ENCODE measurements around the gene ATP2B2.
A peak's percentile ranks its signal among the peaks of the same experiment; 100 is the strongest.

ATP2B2 gene

GRCh38 chr3:10363935-10364334 lies 141.5 kb downstream of the ATP2B2 start:
- peaks cover 50% of the 10 kb centered on the region for H3K4me1 Mint-ChIP-seq
- H3K27ac Mint-ChIP-seq: peak overlapping the region; percentile 46
- H3K9me3 Mint-ChIP-seq: peaks cover 6% of the 10 kb centered on the region
- H3K36me3 Mint-ChIP-seq (ENCODE audit: low read depth): no peaks in the 10 kb centered on the region
- H3K27me3 Mint-ChIP-seq: peaks cover 16% of the 10 kb centered on the region
- no peak for DNase-seq
- peak overlapping the region; percentile 1 for H3K4me3 Mint-ChIP-seq
- peak; percentile 55 for ATAC-seq

- no peak overlapping the region for H3K27ac Mint-ChIP-seq
Observed at GRCh38 chr3:10361375-10361774, 144.0 kb downstream of the ATP2B2 start.

DNA sequence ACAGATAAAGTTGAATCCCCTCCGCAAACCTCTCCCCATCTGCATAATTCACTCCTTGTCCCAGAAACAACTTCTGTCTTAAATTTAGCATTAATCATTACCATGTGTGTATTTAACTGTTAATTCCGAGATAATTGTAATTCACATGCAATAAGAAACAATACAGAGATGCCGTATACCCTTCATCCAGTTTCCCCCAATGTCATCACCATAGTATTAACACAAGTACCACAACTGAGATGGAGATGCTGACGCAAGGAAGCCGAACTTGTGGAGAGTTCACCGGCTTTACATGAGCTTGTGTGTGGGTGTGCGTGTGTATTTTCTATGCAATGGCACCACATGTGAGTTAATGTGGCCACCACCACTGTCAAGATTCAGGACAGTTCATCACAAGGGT lies 144.9 kb downstream of the ATP2B2 start:
- Mint-ChIP-seq H3K27ac (no peak overlapping the region), H3K36me3 (ENCODE audit: low read depth) (no peaks in the 10 kb centered on the region)

More at GRCh38 chr3:10361375-10361774, 144.0 kb downstream of the ATP2B2 start:
- DNase-seq (no peak), ATAC-seq (no peak)
- Mint-ChIP-seq H3K27me3 (peaks cover 11% of the 10 kb centered on the region), H3K4me3 (no peak overlapping the region), H3K9me3 (no peaks in the 10 kb centered on the region), H3K36me3 (ENCODE audit: low read depth) (no peaks in the 10 kb centered on the region), H3K4me1 (peaks cover 39% of the 10 kb centered on the region)

GRCh38 chr3:10359761-10360161 lies 145.6 kb downstream of the ATP2B2 start:
- no peaks in the 10 kb centered on the region for H3K9me3 Mint-ChIP-seq
- no peak overlapping the region for H3K27ac Mint-ChIP-seq
- peaks cover 15% of the 10 kb centered on the region for H3K27me3 Mint-ChIP-seq
- DNase-seq (no peak), ATAC-seq (no peak)
- H3K4me1 Mint-ChIP-seq: peaks cover 23% of the 10 kb centered on the region
- no peak overlapping the region for H3K4me3 Mint-ChIP-seq
- H3K36me3 Mint-ChIP-seq (ENCODE audit: low read depth): no peaks in the 10 kb centered on the region

More for the DNA sequence above, 144.9 kb downstream of the ATP2B2 start:
- peaks cover 30% of the 10 kb centered on the region for H3K4me1 Mint-ChIP-seq
- ATAC-seq (no peak), DNase-seq (no peak)
- H3K27me3 Mint-ChIP-seq: peaks cover 11% of the 10 kb centered on the region
- H3K4me3 Mint-ChIP-seq: no peak overlapping the region
- H3K9me3 Mint-ChIP-seq: no peaks in the 10 kb centered on the region

DNA sequence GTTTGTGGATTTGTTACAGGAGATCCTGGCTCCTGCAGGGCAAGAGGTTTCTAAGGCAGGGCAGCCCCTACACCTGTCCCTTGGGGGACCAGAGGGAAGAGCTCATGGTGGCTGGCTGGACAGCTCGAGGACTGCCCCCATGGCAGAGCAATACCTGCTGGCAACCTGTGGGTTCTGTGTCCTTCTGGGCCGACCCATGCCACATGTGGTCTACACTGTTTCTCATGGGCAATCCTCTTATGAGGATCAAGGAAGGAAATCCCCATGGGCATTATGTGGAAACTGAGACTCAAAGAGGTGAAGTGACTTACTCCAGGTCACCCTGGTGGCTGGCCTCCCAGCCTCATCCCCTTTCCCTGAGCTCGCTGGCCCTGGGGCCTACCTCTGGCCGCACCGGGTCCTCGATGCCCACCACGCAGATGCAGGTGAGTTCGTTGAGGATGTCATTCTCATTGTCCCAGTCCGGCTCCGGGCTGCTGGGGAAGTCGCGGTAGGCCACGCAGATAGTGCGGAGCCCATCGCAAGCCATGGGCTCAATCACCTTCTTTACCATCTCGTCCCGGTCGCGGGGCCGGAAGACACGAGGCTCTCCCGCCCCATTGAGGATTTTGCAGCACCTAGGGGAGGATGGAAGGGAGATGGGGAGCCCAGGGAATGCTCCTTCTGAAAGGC lies 146.9 kb downstream of the ATP2B2 start:
- H3K27me3 Mint-ChIP-seq: peaks cover 20% of the 10 kb centered on the region
- H3K4me1 Mint-ChIP-seq: peaks cover 13% of the 10 kb centered on the region
- no peak for DNase-seq
- no peaks in the 10 kb centered on the region for H3K36me3 Mint-ChIP-seq (ENCODE audit: low read depth)
- no peak overlapping the region for H3K4me3 Mint-ChIP-seq
- no peaks in the 10 kb centered on the region for H3K9me3 Mint-ChIP-seq
- ATAC-seq: no peak
- H3K27ac Mint-ChIP-seq: no peak overlapping the region

GRCh38 chr3:10357592-10358308 lies 147.6 kb downstream of the ATP2B2 start:
- Mint-ChIP-seq H3K36me3 (ENCODE audit: low read depth) (no peaks in the 10 kb centered on the region), H3K27me3 (peaks cover 24% of the 10 kb centered on the region), H3K4me1 (peaks cover 8% of the 10 kb centered on the region), H3K9me3 (no peaks in the 10 kb centered on the region), H3K4me3 (no peak overlapping the region), H3K27ac (no peak overlapping the region)
- DNase-seq: no peak
- ATAC-seq: peak; percentile 57

- Mint-ChIP-seq H3K27me3 (peaks cover 24% of the 10 kb centered on the region), H3K4me3 (no peak overlapping the region), H3K27ac (no peak overlapping the region), H3K9me3 (no peaks in the 10 kb centered on the region), H3K4me1 (peaks cover 8% of the 10 kb centered on the region), H3K36me3 (ENCODE audit: low read depth) (no peaks in the 10 kb centered on the region)
- DNase-seq (no peak), ATAC-seq (no peak)
Observed at GRCh38 chr3:10357095-10357494, 148.3 kb downstream of the ATP2B2 start.

DNA sequence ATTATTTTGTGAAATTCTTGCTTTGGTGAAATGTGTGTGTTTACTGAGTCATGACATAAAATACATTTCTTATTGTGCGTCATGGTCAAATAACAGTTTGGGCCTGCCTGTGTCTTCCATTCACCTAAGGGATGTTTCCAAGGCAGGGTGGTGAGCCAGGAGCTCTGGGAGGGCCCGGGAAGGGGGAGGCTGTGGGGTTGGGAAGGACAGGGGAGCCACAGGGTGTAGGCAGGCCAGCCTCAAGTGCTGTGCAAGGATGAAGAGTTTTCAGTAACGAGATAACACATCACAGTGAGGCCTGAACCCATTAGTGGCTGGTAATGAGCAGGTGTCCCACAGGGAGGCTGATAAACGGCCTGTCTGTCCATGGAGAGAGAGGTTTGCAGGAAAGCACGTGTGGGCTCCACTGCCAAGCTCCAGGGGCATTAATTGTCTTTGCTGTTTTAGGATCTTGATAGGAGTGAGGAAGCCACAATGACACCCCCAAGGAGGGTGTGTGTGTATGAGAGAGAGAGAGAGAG lies 148.9 kb downstream of the ATP2B2 start:
- Mint-ChIP-seq H3K9me3 (no peaks in the 10 kb centered on the region), H3K4me3 (no peak overlapping the region), H3K27ac (no peak overlapping the region), H3K27me3 (peaks cover 22% of the 10 kb centered on the region), H3K4me1 (peaks cover 8% of the 10 kb centered on the region), H3K36me3 (ENCODE audit: low read depth) (no peaks in the 10 kb centered on the region)
- DNase-seq (no peak), ATAC-seq (no peak)

GRCh38 chr3:10354361-10355015 lies 150.9 kb downstream of the ATP2B2 start:
- DNase-seq: no peak

GRCh38 chr3:10353661-10354360 lies 151.6 kb downstream of the ATP2B2 start:
- no peak overlapping the region for H3K27ac Mint-ChIP-seq
- no peaks in the 10 kb centered on the region for H3K9me3 Mint-ChIP-seq
- ATAC-seq (no peak), DNase-seq (no peak)
- H3K27me3 Mint-ChIP-seq: peaks cover 13% of the 10 kb centered on the region
- H3K4me1 Mint-ChIP-seq: peaks cover 8% of the 10 kb centered on the region
- H3K36me3 Mint-ChIP-seq (ENCODE audit: low read depth): no peaks in the 10 kb centered on the region
- H3K4me3 Mint-ChIP-seq: no peak overlapping the region

More at GRCh38 chr3:10354361-10355015, 150.9 kb downstream of the ATP2B2 start:
- Mint-ChIP-seq H3K4me1 (peaks cover 8% of the 10 kb centered on the region), H3K27ac (no peak overlapping the region), H3K27me3 (peaks cover 13% of the 10 kb centered on the region), H3K9me3 (no peaks in the 10 kb centered on the region), H3K4me3 (no peak overlapping the region), H3K36me3 (ENCODE audit: low read depth) (no peaks in the 10 kb centered on the region)
- ATAC-seq: no peak

DNA sequence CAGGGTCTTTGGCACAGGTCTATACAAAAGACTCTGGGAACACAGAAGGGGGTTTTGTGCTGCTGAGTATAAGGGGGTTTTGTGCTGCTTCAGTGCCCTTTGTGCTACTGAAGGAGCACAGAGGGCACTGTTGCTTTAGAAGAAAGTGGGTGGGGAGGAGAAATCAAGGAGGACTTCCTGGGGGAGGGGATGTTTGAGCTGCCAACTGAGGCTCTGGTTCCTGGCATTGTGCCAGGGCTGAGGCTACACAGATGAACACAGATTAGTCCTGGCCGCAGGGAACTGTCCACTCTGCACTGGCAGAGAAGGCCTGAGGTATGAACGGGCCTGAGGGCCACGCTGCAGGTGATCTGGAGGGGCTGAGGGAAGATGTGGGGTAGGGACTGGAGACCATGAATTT lies 152.2 kb downstream of the ATP2B2 start:
- Mint-ChIP-seq H3K9me3 (no peaks in the 10 kb centered on the region), H3K27ac (no peak overlapping the region), H3K4me3 (no peak overlapping the region), H3K27me3 (peaks cover 13% of the 10 kb centered on the region), H3K4me1 (peaks cover 8% of the 10 kb centered on the region), H3K36me3 (ENCODE audit: low read depth) (no peaks in the 10 kb centered on the region)
- no peak for ATAC-seq
- DNase-seq: no peak

DNA sequence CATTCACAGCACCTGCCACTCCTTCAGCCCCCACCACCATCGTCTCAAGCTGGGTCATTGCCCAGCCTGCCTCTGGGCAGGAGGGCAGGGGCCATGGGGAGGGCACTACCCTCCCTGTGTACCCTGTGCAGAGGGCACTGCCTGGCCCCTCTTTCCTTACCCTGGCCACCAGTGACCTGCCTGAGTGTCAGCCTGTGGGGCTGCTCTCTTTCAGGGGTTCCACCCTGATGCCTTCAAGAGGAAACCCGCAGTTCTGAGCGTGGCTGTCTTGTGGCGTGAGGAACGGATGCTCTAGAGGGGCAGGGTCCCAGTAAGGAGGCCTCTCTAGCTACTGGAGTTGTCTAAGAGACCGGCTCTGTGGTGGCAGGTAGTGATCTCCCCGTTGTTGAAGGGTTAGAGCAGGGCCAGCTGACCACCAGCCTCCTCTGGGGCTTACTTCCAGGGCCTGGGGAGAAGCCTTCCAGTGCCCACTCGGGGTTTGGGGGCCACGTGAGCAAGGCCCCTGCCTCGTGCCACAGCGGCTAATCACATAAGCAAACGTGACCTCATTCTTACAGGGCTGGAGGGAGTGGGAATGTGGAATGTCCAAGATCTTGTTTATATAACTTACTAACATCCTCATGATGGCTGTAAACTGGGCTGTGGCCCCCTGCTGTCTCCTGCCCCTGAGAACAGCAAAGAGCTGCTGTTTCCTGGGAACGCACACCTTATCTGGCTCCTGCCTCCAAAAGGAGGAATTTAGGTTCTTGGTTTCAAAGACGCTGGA lies 153.1 kb downstream of the ATP2B2 start:
- ATAC-seq: no peak
- Mint-ChIP-seq H3K9me3 (no peaks in the 10 kb centered on the region), H3K36me3 (ENCODE audit: low read depth) (no peaks in the 10 kb centered on the region), H3K4me3 (no peak overlapping the region), H3K27me3 (peaks cover 13% of the 10 kb centered on the region), H3K4me1 (peaks cover 3% of the 10 kb centered on the region), H3K27ac (no peak overlapping the region)
- DNase-seq: no peak

DNA sequence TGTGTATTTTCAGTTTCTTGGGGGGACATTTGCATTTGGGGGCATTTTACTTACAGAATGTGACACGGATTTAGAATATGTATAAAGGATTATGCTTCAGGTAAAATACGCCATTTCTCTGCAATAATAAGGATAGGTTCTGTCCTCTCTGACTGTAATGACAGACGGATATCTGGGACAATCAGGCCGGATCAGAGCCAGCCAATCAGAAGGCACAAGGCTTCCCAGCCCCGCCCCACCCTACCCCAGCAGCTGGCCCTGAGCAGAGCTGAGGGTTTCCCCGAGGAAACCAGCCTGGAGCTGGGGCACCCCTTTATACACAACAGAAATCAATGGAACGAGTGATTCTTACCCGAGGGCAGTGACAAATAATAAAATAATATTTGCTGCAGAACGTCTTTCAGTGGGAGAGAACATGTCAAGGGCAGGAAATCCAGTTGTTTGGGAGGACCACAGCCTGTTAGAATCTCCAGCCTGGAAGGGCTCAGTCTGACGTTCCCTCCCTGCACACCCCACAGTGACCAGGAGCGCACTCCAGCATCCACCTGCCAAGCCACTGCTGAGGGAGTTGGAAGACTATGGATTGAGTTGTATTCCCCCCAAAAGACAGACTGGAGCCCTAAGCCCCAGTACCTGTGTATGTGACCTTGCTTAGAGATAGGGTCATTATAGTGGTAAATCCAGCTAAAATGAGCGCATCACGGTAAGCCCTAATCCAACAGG lies 154.2 kb downstream of the ATP2B2 start:
- no peak for DNase-seq
- Mint-ChIP-seq H3K36me3 (ENCODE audit: low read depth) (no peaks in the 10 kb centered on the region), H3K27ac (no peak overlapping the region), H3K4me1 (peaks cover 2% of the 10 kb centered on the region), H3K9me3 (no peaks in the 10 kb centered on the region), H3K4me3 (no peak overlapping the region), H3K27me3 (peaks cover 13% of the 10 kb centered on the region)
- ATAC-seq: no peak

All from activated naive CD8-positive, alpha-beta T cell treated with anti-CD3 and anti-CD28 coated beads, Interleukin-2, amount 50 U/mL, for 24 hours (primary cell).